ENCODE measurements around the gene DOCK4. TPM values are rescaled to one million over a fixed set of nuclear protein-coding genes. Genes with fewer than 3 reads are reported as not detected.

DOCK4 gene
- total RNA-seq, 1 experiment from 2014 or later: 3.4 TPM

GRCh38 chr7:111677848-111678247 is 528.4 kb downstream of the DOCK4 start:
- DNase-seq (ENCODE audit: low spot score): no peak

GRCh38 chr7:111676811-111677210 is 529.4 kb downstream of the DOCK4 start:
- DNase-seq (ENCODE audit: low spot score): no peak

Other genes with a start within 250 kb of the DOCK4 start
- gene ZNF277, start 296 bp upstream of the DOCK4 start, total RNA-seq (2014; rRNA removed; shearing (Covaris generic)): 23.2 and 33.9 TPM in 2 replicates
- gene IFRD1, start 244.1 kb upstream of the DOCK4 start, total RNA-seq (2014; rRNA removed; shearing (Covaris generic)): 100 and 107 TPM in 2 replicates